CD4-positive, alpha-beta T cell (primary cell): Measurements from ENCODE around the gene RASD2. TPM values are rescaled to one million over a fixed set of nuclear protein-coding genes. Genes with fewer than 3 reads are reported as not detected.

ENCODE experiments used
- ATAC-seq: fragments of 200-7000 bp; cut with Tn5 transposase; one replicate; pipeline ENCODE4 v1.10.0; 2022; ENCODE audit warnings: mild to moderate bottlenecking; ENCODE audit not compliant: poor library complexity
- CTCF ChIA-PET: fragments of 350-600 bp; sonication (Branson Sonifier 250); formaldehyde crosslinking; loops from one replicate; lab custom pipeline; 2021; ENCODE audit warnings: antibody characterized with exemption, inconsistent platforms; lab: Charles Lee
- POLR2A ChIA-PET: fragments of 350-600 bp; sonication (Branson Sonifier 250); formaldehyde crosslinking; loops from one replicate; lab custom pipeline; 2021; ENCODE audit warnings: antibody characterized with exemption, inconsistent platforms; lab: Charles Lee
- DNase-seq, 14 experiments: peaks; one replicate each; pipeline ENCODE4 v3.0.0-alpha.2; 2013 to 2020; ENCODE audit warnings: mixed read lengths in 2 of 14
- H3K27ac ChIP-seq, 2 donors: one replicate each; pipeline versions ENCODE4 v1.5.1 to v1.7.0; 2013; ENCODE audit warnings: low read length in 2 of 2, low read depth in 1 of 2, mild to moderate bottlenecking in 1 of 2
- H3K27me3 ChIP-seq, 2 experiments: 1 replicate in 1 of 2; 2 replicates in 1 of 2; pipeline versions ENCODE4 v1.6.1 to v1.7.0; 2013; ENCODE audit warnings: low read length in 2 of 2, control low read depth in 1 of 2, mild to moderate bottlenecking in 1 of 2, moderate library complexity in 1 of 2; ENCODE audit not compliant: insufficient read depth in 2 of 2, control insufficient read depth in 1 of 2
- H3K36me3 ChIP-seq: one replicate; pipeline ENCODE4 v1.6.1; 2013; ENCODE audit warnings: low read length, control low read depth; ENCODE audit not compliant: insufficient read depth
- H3K4me1 ChIP-seq: one replicate; pipeline ENCODE4 v1.6.1; 2013; ENCODE audit warnings: low read length, control low read depth; ENCODE audit not compliant: insufficient read depth
- H3K4me3 ChIP-seq: one replicate; pipeline ENCODE4 v1.5.1; 2013; ENCODE audit warnings: mild to moderate bottlenecking, low read length, moderate library complexity
- H3K9me3 ChIP-seq, 2 experiments: 1 replicate in 1 of 2; 2 replicates in 1 of 2; pipeline versions ENCODE4 v1.6.1 to v1.7.0; 2013; ENCODE audit warnings: low read length in 2 of 2, mild to moderate bottlenecking in 2 of 2, control low read depth in 1 of 2, moderate library complexity in 1 of 2; ENCODE audit not compliant: control insufficient read depth in 1 of 2, insufficient read depth in 1 of 2
- H3K27ac Mint-ChIP-seq: one replicate; pipeline ENCODE4 v1.8.0; 2020; ENCODE audit warnings: mixed read lengths
- H3K27me3 Mint-ChIP-seq: one replicate; pipeline ENCODE4 v1.8.0; 2021; ENCODE audit warnings: mixed read lengths
- H3K36me3 Mint-ChIP-seq: one replicate; pipeline ENCODE4 v1.8.0; 2021; ENCODE audit warnings: low read depth, mixed read lengths
- H3K4me1 Mint-ChIP-seq: one replicate; pipeline ENCODE4 v1.8.0; 2021; ENCODE audit warnings: low read depth, mixed read lengths
- H3K4me3 Mint-ChIP-seq: one replicate; pipeline ENCODE4 v1.8.0; 2020; ENCODE audit warnings: mild to moderate bottlenecking, mixed read lengths
- H3K9me3 Mint-ChIP-seq: one replicate; pipeline ENCODE4 v1.8.0; 2020; ENCODE audit warnings: mixed read lengths
- intact Hi-C, 2 experiments: fragments of 100-400 bp; cut with DNase I in 1 of 2; cut with micrococcal nuclease in 1 of 2; formaldehyde crosslinking; loops; one replicate each; pipeline versions ENCODE4 v1.15.1 to v1.9.0; 2023 to 2025; cut with DNase I, micrococcal nuclease
- total RNA-seq, 174 experiments: library from RNA in 2 of 174; stranded (reverse) in 2 of 174; gene quantifications; one replicate each; pipeline ENCODE4 v1.2.3 and lab custom pipeline; 2021 to 2026
- TF ChIP-seq, protein P1 (sequence below): fragments of 200-600 bp; IDR thresholded peaks from one replicate; pipeline ENCODE4 v1.8.0; 2022; ENCODE audit warnings: antibody characterized with exemption, mild to moderate bottlenecking

RASD2 gene
- total RNA-seq, 2 experiments from 2014 or later, result 1.4 to 1.6 TPM

DNA sequence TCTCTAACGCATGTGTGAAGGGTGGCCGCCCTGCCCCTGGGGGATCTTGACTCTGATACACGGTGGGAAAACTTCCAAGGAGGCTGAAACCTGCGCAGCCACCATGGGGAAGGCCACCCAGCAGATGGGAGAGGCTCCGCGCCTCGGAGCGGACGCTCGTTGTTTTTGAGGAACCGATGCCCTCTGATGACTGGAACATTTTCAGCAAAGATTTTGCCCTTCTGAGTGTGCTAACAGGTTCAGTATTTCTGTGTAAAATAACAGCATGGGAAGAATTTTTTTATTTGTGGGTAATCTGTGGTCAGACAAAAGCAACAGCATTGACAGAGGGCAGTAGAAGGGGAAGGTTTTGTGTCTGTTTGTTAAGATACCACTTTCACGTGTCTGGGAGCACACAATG lies 59.8 kb downstream of the RASD2 start:
- DNase-seq, result peak in 2 of 14 experiments; percentile 41 to 43
- intact Hi-C loops, result no loop called here
- H3K9me3 ChIP-seq, result no peaks in the 10 kb centered on the region
- TF ChIP-seq, protein P1, sequence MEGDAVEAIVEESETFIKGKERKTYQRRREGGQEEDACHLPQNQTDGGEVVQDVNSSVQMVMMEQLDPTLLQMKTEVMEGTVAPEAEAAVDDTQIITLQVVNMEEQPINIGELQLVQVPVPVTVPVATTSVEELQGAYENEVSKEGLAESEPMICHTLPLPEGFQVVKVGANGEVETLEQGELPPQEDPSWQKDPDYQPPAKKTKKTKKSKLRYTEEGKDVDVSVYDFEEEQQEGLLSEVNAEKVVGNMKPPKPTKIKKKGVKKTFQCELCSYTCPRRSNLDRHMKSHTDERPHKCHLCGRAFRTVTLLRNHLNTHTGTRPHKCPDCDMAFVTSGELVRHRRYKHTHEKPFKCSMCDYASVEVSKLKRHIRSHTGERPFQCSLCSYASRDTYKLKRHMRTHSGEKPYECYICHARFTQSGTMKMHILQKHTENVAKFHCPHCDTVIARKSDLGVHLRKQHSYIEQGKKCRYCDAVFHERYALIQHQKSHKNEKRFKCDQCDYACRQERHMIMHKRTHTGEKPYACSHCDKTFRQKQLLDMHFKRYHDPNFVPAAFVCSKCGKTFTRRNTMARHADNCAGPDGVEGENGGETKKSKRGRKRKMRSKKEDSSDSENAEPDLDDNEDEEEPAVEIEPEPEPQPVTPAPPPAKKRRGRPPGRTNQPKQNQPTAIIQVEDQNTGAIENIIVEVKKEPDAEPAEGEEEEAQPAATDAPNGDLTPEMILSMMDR, result no peak
- H3K27me3 ChIP-seq, result no peaks in the 10 kb centered on the region
- no peaks in the 10 kb centered on the region for H3K36me3 Mint-ChIP-seq
- H3K27ac ChIP-seq, result no peak overlapping the region
- ATAC-seq, result no peak
- ChIA-PET POLR2A (no interaction called here), CTCF (no interaction called here)
- H3K4me1 Mint-ChIP-seq, result no peaks in the 10 kb centered on the region
- no peak overlapping the region for H3K4me3 ChIP-seq
- H3K4me3 Mint-ChIP-seq, result no peak overlapping the region
- peaks cover 7% of the 10 kb centered on the region for H3K27me3 Mint-ChIP-seq
- no peak overlapping the region for H3K27ac Mint-ChIP-seq
- H3K9me3 Mint-ChIP-seq, result no peaks in the 10 kb centered on the region
- H3K4me1 ChIP-seq, result no peaks in the 10 kb centered on the region
- H3K36me3 ChIP-seq, result no peaks in the 10 kb centered on the region

DNA sequence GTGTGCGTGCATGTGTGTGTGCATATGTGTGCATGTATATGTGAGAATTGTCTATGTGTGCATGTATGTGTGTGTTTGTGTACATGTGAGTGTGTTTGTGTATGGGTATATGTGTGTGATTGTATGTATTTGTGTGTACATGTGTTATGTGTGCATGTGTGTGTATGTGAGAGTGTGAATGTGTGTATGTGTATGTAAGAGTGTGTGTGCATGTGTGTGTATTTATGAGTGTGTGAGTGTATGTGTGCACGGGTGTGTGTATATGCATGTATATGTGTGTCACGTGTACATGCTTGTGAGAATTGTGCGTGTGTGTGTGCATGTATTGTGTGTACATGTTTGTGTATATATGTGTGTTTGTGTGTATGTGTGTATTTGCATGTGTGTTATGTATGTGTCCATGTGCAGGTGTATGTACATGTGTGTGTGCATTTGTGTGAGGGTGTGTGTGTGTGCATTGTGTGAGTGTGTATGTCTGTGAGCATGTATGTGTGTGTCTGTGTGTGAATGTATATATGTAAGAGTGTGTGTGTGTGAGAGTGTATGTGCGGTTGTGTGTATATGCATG lies 60.5 kb downstream of the RASD2 start:
- Histone ChIP-seq H3K4me1 (no peaks in the 10 kb centered on the region), H3K4me3 (no peak overlapping the region), H3K36me3 (no peaks in the 10 kb centered on the region), H3K9me3 (no peaks in the 10 kb centered on the region), H3K27me3 (no peaks in the 10 kb centered on the region), H3K27ac (no peak overlapping the region)
- no peak for DNase-seq
- CTCF ChIA-PET, result no interaction called here
- Mint-ChIP-seq H3K27ac (no peak overlapping the region), H3K4me1 (no peaks in the 10 kb centered on the region), H3K27me3 (peaks cover 7% of the 10 kb centered on the region), H3K9me3 (no peaks in the 10 kb centered on the region), H3K4me3 (no peak overlapping the region), H3K36me3 (no peaks in the 10 kb centered on the region)
- ATAC-seq, result no peak
- intact Hi-C loops, result no loop called here
- TF ChIP-seq, protein P1, result no peak
- POLR2A ChIA-PET, result no interaction called here

DNA sequence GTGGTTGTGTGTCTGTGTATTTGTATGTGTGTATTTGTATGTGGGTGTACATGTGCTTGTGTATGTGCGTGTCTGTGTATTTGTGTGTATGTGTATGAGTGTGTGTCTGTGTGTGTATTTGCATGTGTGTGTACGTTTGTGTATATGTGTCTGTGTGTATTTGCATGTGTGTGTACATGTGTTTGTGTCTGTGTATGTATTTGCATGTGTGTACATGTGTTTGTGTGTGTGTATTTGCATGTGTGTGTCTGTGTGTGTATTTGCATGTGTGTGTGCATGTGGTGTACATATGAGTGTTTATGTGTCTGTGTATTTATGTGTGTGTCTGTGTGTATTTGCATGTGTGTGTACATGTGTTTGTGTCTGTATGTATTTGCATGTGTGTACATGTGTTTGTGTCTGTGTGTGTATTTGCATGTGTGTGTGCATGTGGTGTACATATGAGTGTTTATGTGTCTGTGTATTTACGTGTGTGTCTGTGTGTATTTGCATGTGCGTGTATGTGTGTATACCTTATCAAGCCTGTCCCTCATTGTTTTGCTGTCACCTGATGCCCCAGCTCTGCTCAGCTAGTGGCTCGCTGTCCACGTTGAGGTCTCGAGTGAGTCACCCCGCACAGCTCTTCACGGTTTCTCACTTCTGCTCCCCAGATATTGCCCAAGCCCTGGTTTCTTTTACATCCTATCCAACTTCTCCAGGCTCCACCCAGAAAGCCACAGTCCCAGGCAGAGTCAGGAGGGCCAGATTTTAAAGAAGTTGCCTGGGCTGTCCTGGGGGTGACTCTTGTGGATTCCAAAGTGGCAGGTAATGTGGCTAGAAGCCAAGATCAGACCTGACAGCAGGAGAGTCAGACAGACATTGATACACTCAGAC lies 61.3 kb downstream of the RASD2 start:
- intact Hi-C loops, result no loop called here
- no peaks in the 10 kb centered on the region for H3K27me3 ChIP-seq
- H3K36me3 ChIP-seq, result no peaks in the 10 kb centered on the region
- Mint-ChIP-seq H3K4me1 (no peaks in the 10 kb centered on the region), H3K27me3 (peaks cover 7% of the 10 kb centered on the region), H3K27ac (no peak overlapping the region), H3K9me3 (no peaks in the 10 kb centered on the region), H3K36me3 (no peaks in the 10 kb centered on the region), H3K4me3 (no peak overlapping the region)
- TF ChIP-seq, protein P1, result no peak
- H3K9me3 ChIP-seq, result no peaks in the 10 kb centered on the region
- no peak overlapping the region for H3K27ac ChIP-seq
- ATAC-seq (no peak), DNase-seq (peak in 3 of 14 experiments; percentile 16 to 75 (median 64))
- H3K4me3 ChIP-seq, result no peak overlapping the region
- CTCF ChIA-PET, result no interaction called here
- H3K4me1 ChIP-seq, result no peaks in the 10 kb centered on the region
- POLR2A ChIA-PET, result no interaction called here

Other genes starting within 250 kb of the RASD2 start
- 100 to 1,000 TPM; 211 to 219 TPM for gene TOM1, start 240.9 kb upstream of the RASD2 start, total RNA-seq
- gene HMOX1, start 159.7 kb upstream of the RASD2 start, total RNA-seq, result 1 to 10 TPM; 1.1 to 1.5 TPM
- 10 to 100 TPM; 21.6 to 22.6 TPM for gene MCM5, start 140.7 kb upstream of the RASD2 start, total RNA-seq
- gene MB, start 76.5 kb downstream of the RASD2 start, total RNA-seq, result not detected
- gene APOL6, start 107.6 kb downstream of the RASD2 start, total RNA-seq, result 10 to 100 TPM; 39.3 TPM
- gene APOL5, start 177.0 kb downstream of the RASD2 start, total RNA-seq, result not detected